HG03575 (cell line): ENCODE data around the gene NDUFS8.

Experiments used
- ATAC-seq: cut with Tn5 transposase; IDR thresholded peaks from one replicate; pipeline ENCODE4 v1.9.1; 2021; ENCODE audit not compliant: unreplicated experiment, insufficient number of reproducible peaks, low FRiP score; ENCODE audit errors: extremely low read depth

The NDUFS8 gene

GRCh38 chr11:68064926-68065325, 34.4 kb downstream of the NDUFS8 start:
- no peak for ATAC-seq

GRCh38 chr11:68065841-68066240, 35.4 kb downstream of the NDUFS8 start:
- ATAC-seq, result no peak

GRCh38 chr11:68066742-68067141, 36.3 kb downstream of the NDUFS8 start:
- no peak for ATAC-seq

GRCh38 chr11:68067991-68068390, 37.5 kb downstream of the NDUFS8 start:
- no peak for ATAC-seq

GRCh38 chr11:68071281-68072048, 41.0 kb downstream of the NDUFS8 start:
- ATAC-seq, result no peak

GRCh38 chr11:68074584-68075352, 44.3 kb downstream of the NDUFS8 start:
- ATAC-seq, result no peak

- ATAC-seq, result no peak
Measured at GRCh38 chr11:68076371-68077042, 46.0 kb downstream of the NDUFS8 start.

- ATAC-seq, result no peak
Measured at GRCh38 chr11:68077617-68078582, 47.4 kb downstream of the NDUFS8 start.

- no peak for ATAC-seq
Measured at GRCh38 chr11:68080860-68081259, 50.4 kb downstream of the NDUFS8 start.

GRCh38 chr11:68081691-68082090, 51.2 kb downstream of the NDUFS8 start:
- ATAC-seq, result no peak

- no peak for ATAC-seq
Measured at GRCh38 chr11:68082481-68082880, 52.0 kb downstream of the NDUFS8 start.

- no peak for ATAC-seq
Measured at GRCh38 chr11:68083517-68083916, 53.0 kb downstream of the NDUFS8 start.
